NCI-H2171 treated with DMSO at 0.1 percent for 48 hours (cell line): Measurements from ENCODE around the gene TMED9.
"Not testable (repeated sequence)": the region's sequence is repeated elsewhere in the genome, so short reads cannot be mapped to it uniquely, and the experiment has no call there.

Experiments
- DNase-seq: peaks from one replicate; lab custom pipeline; 2025; lab: John Stamatoyannopoulos, UW

Gene TMED9

DNA sequence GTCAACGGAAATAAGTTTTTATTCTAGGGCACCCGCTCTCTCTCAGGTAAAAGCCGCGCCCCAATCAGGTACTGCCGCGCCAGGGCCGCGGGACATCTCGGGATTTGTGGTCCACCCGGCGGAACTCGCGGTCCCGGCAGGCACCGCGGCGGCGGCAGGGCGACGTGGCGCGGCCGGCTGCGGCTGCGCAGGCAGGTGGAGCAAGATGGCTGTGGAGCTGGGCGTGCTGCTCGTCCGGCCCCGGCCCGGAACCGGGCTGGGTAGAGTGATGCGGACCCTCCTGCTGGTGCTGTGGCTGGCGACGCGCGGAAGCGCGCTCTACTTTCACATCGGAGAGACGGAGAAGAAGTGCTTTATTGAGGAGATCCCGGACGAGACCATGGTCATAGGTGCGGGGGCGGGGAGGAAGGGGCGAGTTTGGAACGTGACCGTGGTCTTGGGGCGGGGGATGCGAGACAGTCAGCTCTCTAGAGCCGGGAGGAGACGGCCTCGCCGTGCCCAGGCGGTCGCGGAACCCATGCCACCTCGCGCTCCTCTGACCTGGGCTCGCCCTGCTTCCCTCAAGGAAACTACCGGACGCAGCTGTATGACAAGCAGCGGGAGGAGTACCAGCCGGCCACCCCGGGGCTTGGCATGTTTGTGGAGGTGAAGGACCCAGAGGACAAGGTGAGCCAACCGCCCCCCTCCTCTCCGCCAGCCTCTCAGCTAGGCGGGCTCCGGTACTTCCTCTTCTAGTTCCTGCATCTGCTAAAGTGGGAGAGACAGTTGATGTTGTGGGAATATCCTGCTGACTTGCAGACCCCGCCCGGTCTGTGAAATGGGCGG, at the start of gene TMED9:
TSS of gene TMED9 (plus strand) at position 194 of the 825 bp plus-strand sequence. CDS start at position 206, 12 bp downstream.
- DNase-seq = peak; percentile 70

DNA sequence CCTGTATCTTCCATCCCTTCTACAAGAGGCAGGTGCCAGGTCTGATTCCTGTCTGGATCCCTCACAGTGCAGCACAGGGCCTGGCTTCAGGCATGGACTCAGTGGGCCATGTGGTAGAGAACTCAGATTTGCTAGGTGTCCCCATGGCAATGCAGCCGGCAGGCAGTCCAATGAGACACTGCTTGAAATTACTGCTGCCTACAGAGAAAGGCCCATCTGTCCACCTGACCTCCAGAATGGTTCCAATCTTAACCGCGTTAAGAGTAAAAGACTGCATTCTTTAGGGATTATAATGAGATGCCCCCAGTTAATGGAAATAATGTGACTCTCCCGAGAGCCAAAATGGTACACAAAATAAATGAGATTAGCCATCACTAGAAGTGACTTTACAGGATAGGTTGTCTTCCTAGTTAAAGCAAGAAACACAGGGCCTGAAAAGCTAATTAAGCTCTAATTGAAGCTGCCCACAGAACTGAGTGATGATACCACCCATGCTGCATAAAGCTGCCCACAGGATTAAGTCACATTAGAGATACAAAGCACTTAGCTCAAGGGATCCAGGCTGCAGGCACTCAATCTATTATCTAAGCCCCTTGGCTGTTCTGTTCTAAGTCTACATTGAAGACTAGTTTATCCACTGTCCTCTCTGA, 49.1 kb upstream of the TMED9 start:
- no peak for DNase-seq

DNA sequence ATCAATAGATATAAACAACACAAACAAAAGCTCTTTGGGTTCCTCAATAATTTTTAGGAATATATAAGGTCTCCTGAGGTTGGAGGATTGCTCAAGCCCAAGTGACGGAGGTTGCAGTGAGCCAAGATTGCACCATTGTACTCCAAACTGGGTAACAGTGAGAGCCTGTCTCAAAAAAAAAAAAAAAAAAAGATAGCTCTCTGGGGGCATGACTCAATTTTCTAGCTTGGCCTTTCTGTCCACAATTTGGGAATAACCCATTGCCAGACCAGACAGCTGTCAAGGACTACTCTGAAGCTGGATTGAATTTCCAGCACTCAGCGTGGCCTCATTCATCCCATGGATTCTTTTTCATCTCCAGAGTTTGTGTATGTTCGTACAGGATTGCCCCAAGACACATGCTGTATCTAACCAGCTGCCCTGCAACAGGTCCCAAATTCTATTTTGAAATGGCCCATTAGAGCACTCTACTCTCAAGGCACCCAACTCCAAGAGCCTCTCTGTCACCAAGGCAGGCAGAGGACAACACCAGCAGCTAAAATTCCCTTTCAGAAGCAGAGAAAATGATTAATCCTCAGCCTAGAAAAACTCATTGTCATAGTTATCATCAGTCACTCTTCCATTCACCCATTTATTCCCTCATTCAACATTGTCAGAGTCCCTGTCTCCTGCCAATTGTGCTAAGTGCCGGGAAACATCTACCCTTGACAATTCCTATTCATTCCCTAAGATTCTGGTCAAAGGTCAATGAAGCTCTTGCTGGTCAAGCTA, 46.3 kb upstream of the TMED9 start:
- DNase-seq = peak; percentile 8

DNA sequence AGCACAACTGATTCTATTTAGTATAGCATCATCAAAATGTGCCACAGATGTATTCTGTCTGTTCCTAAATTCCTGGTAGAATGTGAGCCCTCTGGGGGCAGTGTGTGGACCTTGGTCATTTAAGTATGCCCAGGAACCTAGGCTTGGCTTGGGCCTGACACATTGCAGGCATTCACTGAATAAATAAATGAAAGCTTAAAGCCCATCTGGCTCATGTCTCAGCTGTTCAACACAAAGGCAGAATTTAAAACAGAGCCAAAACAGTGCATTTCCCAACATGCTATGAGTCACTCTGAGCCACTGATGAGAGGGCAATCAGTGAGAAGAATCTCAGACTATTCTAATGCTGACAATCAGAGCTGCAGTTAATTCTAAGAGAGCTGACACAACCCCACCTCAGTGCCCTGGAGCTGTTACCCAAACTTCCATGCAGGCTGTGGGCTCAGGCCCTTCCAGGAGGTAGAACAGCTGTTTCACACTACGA, 45.7 kb upstream of the TMED9 start:
- DNase-seq = no peak

DNA sequence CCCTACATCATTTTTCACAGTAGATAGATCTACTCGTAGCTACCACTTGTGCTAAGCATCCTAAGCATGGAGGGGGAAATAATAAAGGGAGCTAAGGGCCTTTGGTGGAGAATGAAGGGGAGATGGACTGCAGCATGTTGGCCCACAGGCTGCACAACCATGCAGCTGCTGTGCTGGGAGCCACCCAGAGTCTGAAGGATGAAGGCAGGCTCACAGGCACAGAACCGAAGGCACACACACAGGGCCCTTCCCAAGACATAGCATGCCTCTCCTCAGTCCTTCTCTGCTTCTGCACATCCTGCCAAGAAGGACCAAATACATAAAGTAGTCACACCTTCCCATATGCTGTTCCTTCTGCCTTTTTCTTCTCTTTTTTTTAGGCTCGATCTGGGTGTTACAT, 44.3 kb upstream of the TMED9 start:
- DNase-seq = no peak

DNA sequence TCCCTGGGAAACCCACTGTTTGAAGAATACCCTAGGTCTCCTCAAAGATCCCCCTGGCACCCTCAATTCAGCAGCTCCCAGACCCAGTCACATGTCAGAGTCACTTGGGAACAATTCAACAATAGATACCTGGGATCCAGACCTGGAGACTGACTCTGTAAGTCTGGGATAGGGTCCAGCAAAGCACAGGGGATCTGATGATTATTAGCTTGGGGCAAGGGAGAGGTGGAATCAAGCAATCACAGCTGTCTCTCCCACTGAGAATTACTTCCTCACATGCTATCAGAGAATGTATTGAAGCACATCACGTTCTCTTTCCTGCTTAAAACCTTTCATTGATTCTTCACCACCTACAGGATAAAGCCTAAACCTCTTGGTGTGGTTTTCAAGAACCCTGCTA, 43.5 kb upstream of the TMED9 start:
- no peak for DNase-seq

DNA sequence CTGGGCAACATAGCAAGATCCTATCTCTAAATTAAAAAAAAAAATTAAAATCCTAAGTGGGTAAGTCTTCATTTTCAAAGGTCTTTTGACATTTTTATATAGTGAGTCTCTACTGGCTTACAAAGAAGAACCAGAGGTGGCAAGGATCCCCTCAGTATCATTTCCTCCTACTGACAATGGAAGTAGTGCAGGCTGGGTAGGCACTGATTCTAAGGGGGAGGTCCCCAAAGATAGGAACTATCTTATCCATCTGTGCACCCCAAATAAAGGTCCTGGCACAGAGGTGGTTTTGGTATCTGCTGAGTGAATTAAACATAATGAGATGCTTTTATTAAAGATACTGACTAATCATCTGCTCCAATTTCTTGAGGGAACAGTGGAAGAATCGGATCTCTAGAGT, 41.9 kb upstream of the TMED9 start:
- DNase-seq = no peak

DNA sequence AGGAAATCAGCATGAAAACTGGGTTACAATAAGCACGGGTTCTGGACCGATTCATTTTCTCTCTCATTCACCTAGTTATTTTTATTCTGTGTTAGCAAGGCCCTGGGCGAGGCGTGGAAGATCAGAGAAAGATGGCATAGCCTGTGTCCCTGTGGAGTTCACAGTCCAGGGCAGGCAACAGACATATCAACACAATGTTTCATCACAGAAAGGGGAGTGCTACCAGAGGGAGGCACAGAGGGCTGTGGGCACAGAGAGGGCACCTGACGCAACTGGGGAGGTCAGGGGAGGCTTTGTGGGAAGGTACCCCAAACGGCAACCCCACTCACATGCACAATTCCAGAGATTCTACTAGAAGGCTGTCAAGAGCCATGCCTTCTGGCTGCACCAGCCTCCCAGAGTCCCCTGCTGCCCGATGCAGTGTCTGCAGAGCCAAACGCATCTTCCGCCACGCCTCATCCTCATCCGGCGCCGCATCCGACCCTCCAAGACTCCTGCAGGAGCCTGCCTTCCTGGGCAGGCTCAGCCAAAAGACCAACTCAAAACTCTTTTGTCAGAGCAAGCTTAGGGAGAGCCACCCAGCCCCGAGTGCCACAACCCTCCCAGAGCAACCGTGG, 39.1 kb upstream of the TMED9 start:
- DNase-seq = no peak

DNA sequence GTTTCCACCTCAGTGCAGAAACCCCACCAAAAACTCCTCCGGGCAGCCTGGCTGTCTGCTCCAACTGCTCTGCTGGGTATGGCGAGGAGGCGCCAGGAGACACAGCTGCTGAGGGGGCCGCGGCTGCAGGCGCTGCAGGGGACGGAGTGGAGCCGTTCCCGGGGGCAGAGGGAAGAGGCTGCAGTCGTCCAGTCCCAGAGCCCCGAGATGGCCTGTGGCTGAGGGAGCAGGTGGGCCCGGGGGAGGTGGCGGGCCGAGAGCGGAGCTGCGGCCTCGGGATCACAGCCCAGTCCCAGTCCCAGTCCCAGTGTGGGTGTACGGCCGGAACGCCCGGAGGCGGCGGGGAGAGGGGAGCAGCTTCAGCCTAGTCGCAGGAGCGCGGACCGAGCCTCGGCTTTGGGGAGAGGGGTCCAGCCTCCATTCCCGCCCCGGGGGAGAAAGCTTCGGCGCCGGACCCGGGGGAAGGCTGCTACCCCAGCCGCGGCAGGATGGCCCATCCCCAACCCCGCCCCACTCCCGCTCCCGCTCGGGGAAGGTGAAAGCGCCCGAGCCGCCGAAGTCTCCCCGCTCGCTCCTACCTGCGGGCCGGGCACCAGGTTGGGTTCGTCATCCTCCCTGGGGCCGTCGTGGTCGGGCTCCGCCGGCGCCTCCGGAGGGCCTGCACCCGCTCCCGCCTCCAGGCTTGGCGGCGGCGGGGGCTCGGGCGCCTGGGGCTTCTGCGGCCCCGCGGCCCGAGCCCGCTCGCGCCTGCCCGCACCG, 38.2 kb upstream of the TMED9 start:
- DNase-seq = no peak

DNA sequence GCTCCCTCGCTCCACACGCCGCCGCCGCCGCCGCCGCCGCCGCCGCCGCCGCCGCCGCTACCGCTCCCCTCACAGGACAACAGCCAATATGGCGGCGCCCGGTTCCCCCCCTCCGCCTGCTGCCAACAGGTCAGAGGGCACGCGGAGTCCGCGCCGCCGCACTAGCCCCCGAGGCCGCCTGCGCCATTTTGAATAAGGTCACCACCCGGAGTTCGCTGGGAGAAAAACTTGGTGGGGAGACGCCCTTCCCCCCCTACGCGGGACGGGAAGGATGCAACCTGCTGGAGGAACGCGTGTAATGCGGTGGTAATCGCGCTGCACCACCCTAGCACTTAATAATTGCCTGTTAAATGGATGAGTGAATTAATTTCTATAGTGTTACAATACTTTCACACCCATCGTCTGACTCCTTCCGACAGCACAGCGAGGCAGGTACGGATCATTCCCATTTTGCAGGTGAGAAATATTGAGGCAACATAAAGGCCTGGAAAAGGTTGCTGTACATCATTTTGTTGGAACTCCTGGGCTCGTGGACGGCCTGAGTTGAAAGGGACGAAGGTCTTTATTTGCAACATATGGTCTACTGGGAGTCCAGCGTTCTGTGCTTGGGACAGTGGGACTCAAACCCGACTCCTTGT, 37.4 kb upstream of the TMED9 start, which contains the start of gene FAM193B:
TSS of gene FAM193B (minus strand) at position 90 of the 638 bp plus-strand sequence. CDS start 105 bp downstream, outside the sequence.
- peak; percentile 78 for DNase-seq

DNA sequence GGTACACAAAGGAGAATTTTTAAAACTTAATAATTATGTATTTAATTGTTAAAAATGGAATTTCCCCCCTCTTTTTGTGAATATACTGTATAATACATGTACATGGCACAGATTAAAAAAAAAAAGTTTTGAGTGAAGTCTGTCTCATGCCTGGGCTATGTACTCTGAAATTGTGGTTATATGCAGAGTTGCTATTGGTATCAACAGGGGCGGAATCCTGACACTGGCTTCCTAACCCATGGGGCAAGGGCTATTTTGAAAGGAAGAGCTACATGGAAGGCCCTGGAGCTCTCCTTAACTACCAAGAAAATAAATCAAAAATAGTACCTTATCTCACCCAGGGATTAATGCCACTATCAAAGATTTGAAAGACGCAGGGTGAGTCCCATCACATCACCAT, 36.8 kb upstream of the TMED9 start:
- no peak for DNase-seq

DNA sequence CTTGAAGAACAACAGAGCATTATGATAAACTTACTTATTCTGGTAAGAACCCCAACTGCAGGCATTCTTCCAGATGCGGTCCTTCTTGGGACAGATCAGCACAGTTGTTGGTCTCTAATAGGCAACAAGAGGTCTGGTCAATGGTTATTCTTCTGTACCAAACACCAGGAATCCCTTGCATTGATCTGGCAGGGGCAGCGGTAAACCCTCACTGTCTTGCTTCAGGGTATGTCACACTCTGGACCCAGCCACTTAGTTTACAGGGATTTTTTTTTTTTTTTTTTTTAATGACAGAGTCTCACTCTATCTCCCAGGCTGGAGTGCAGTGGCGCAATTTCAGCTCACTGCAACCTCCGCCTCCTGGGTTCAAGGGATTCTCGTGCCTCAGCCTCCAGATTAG, 36.3 kb upstream of the TMED9 start:
- DNase-seq = no peak

DNA sequence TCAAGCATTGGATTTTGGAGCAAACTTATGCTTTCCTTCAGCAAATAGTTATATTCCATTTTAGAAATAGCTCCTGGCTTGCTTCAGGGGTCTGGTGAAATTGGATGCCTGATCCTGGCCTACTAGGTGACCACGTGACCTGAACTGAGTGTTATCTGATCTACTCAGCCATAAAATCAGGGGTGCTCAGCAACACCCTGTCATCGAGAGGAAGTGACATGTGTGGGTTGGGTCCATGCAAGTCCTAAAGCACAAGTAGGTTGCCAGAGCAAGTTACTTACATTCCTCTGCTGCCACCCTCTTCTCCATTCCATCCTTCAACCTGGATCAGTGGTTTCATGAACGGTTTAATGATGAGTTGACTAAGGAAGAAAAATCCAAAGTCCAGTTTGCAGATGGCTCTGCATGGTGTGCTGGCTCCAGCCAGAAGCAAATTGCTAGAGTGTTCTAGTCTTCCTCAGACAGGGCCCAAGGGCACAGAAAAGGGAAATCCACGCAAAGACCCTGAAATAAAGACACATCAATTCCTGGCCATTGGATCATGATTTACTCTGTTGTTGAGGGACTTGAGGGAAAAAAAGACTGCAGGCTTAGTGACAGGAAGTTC, 34.9 kb upstream of the TMED9 start:
- DNase-seq = no peak

DNA sequence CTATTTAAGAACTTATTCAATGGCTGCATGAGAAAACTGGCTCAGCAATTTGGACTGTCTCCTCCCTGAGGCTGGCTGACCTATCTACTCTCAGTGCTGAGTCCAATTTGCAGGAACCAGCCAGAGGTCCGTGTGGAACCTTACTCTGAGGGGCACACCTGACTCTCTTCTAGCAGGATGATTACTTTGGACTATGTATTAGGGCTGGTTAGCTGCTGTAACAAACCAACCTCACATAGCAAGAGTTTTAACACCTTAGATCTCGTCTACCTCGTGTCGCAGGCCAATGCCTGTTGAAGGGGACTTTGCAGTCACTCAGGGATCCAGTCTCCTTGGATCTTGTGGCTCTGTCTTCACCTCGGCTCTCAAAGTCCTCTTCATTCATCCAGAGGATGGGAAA, 34.2 kb upstream of the TMED9 start:
- DNase-seq = no peak

DNA sequence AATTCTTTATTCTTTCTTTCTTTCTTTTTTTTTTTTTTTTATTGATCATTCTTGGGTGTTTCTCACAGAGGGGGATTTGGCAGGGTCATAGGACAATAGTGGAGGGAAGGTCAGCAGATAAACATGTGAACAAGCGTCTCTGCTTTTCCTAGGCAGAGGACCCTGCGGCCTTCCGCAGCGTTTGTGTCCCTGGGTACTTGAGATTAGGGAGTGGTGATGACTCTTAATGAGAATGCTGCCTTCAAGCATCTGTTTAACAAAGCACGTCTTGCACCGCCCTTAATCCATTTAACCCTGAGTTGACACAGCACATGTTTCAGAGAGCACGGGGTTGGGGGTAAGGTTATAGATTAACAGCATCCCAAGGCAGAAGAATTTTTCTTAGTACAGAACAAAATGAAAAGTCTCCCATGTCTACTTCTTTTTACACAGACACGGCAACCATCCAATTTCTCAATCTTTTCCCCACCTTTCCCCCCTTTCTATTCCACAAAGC, 32.5 kb upstream of the TMED9 start:
- DNase-seq = not testable (repeated sequence)

DNA sequence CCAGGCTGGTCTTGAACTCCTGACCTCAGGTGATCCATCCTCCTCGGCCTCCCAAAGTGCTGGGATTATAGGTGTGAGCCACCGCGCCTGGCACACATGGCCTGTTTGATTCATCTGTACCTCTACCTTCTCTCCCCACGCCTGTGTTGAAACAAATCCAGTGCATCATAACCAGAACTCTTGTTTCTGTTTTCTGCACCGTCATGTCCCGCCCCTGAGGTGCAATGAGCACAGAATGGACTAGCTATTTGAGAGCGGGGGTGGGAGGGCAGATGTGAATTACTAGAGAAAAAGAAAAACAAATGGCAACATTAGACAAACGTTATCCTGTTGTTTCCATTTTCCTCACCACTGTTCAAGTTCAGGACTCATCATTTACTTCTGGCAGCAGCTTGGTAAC, 27.0 kb upstream of the TMED9 start:
- no peak for DNase-seq

DNA sequence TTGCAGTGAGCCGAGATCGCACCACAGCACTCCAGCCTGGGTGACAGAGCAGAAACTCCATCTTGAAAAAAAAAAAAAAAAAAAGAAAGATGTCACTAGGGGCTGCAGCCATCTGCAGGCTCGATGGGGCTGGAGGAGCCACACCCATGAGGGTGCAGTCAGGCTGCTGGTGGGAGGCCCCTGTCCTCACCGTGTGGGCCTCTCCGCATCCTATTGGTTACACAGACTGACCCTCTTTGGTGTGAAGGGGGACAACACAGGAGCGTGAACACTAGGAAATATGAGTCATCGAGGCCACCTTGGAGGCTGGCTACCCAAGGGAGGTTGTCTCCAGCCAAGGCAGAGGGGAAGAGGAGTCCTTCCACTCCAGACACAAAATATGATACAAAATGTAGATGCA, 23.7 kb upstream of the TMED9 start:
- DNase-seq = no peak

DNA sequence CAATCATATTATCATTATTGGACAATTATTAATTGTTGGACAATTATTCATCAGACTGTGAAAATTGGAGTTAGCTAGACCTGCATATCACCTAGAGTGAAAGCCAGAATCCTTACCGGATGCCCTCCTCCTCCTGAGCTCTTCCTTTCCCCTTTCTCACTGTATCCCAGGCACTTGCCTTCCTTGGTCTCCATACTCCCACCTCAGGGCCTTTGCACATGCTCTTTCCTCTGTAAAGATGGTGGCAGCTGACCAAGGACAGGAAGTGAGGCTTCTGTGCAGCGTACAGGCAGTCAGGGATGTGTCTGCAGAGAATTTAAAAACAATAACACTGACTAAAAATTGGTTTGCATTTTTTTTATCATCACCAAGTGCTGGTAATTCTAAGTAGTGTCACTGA, 22.1 kb upstream of the TMED9 start:
- no peak for DNase-seq

DNA sequence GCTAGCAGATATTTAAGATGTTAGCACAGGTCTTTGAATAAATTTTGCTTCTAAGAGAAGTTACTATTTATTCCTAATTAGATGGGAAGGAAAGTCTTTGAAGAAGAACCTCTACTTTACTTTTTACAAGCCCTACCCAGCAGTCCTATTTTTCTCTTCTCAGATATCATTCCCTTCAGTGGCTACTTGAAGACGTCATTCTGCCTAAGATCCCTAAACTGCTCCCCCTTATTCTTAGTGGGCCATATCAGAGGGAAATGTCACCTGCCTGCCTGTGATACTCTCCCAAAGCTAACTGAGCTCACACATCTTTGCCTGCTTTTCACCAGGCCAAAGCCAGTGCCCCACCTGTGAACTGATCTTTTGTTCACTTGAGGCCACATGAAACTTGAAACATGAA, 16.5 kb upstream of the TMED9 start:
- no peak for DNase-seq

DNA sequence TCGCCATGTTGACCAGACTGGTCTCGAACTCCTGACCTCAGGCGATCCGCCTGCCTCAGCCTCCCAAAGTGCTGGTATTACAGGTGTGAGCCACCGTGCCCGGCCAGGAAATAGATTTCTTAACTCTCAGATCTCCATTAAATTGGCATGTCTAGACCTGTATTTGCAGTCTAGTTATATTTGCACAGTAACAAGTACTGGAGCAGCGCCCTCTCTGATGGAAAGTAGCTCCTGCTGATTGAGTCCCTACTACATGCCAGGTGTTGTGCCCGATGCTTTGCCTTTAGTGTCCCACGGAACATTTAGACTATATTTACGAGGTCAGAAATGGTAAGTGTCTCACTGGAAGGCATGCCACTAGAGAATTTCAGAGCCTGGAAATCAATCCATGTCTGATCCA, 15.8 kb upstream of the TMED9 start:
- DNase-seq = peak; percentile 12
